ENCODE data around the gene SOS2. TPM values are rescaled to one million over a fixed set of nuclear protein-coding genes. Genes with fewer than 3 reads are reported as not detected.

SOS2 gene
- total RNA-seq, 1 experiment from 2014 or later, result 9.4 TPM

GRCh38 chr14:50083467-50084337 lies 147.7 kb downstream of the SOS2 start:
- no peaks in the 10 kb centered on the region for H3K36me3 Mint-ChIP-seq (ENCODE audit: insufficient read depth in 1 of 3, low read depth in 3 of 3)
- Histone ChIP-seq H2AFZ (ENCODE audit: low read length) (no peak overlapping the region), H3K9ac (ENCODE audit: extremely low read depth, insufficient read length, low read length) (no peak overlapping the region), H3T11ph (ENCODE audit: low read length) (no peak overlapping the region), H3K4ac (ENCODE audit: low read depth, low read length) (no peak overlapping the region), H2BK15ac (ENCODE audit: low read depth, low read length) (no peak overlapping the region), H3K23me2 (ENCODE audit: insufficient read length, low read depth, low read length, poor library complexity, severe bottlenecking) (no peaks in the 10 kb centered on the region), H2BK20ac (ENCODE audit: low read depth, low read length, poor library complexity, severe bottlenecking) (no peak overlapping the region), H4K8ac (replicated peaks; ENCODE audit: insufficient read length, low read depth, low read length) (no peak overlapping the region), H3K27me3 (ENCODE audit: insufficient read depth, low read length) (no peaks in the 10 kb centered on the region), H3K79me1 (ENCODE audit: insufficient read depth, low read depth, low read length, poor library complexity, severe bottlenecking) (no peaks in the 10 kb centered on the region), H3K14ac (ENCODE audit: insufficient read depth, low read length) (no peak overlapping the region), H2BK5ac (ENCODE audit: insufficient read length, low read length) (no peak overlapping the region), H3K27ac (ENCODE audit: insufficient read length, low read depth, low read length) (no peak overlapping the region), H3K56ac (ENCODE audit: insufficient read length, low read depth, low read length) (no peak overlapping the region), H3K9me3 (ENCODE audit: control insufficient read depth, low read depth, low read length) (no peaks in the 10 kb centered on the region), H3K4me1 (ENCODE audit: insufficient read depth, low read length) (no peaks in the 10 kb centered on the region), H4K91ac (ENCODE audit: insufficient read length, low read depth, low read length) (no peak overlapping the region), H2BK120ac (ENCODE audit: low read depth, low read length, poor library complexity, severe bottlenecking) (no peak overlapping the region), H3K79me2 (ENCODE audit: insufficient read depth, low read length) (no peaks in the 10 kb centered on the region), H2BK12ac (ENCODE audit: insufficient read length, low read depth, low read length) (no peak overlapping the region), H4K5ac (ENCODE audit: insufficient read length, low read depth, low read length) (no peak overlapping the region), H3K18ac (ENCODE audit: insufficient read length, low read depth, low read length) (no peak overlapping the region), H2AK5ac (ENCODE audit: insufficient read length, low read length) (no peak overlapping the region), H3K23ac (ENCODE audit: insufficient read length, low read depth, low read length) (no peak overlapping the region), H4K20me1 (ENCODE audit: control insufficient read depth, insufficient read depth, insufficient read length) (no peaks in the 10 kb centered on the region), H3K4me2 (ENCODE audit: insufficient read depth, insufficient read length, low read length) (no peak overlapping the region)
- no peaks in the 10 kb centered on the region for H3K9me3 Mint-ChIP-seq
- no peak for DNase-seq
- H3K27ac Mint-ChIP-seq, result no peak overlapping the region; a peak in 1 of 7 replicates
- no peaks in the 10 kb centered on the region for H3K27me3 Mint-ChIP-seq (ENCODE audit: low read depth)
- peaks cover 4% of the 10 kb centered on the region in 2 experiments for H3K4me1 Mint-ChIP-seq
- no peak overlapping the region; a peak in 1 of 5 replicates for H3K4me3 Mint-ChIP-seq
- no peak for TF ChIP-seq CTCF (conservative IDR thresholded peaks at IDR 0.05)
- no CpG with 5 or more reads among the region's 17 CpGs for WGBS (ENCODE audit: extremely low coverage, insufficient read length, low lambda C conversion rate)

Data from H9 (cell line).